ENCODE results near the gene TMEM51.

Gene TMEM51

GRCh38 chr1:15255582-15256149 is 102.1 kb downstream of the TMEM51 start:
- no peak for DNase-seq

GRCh38 chr1:15256584-15256983 is 103.0 kb downstream of the TMEM51 start:
- DNase-seq, result no peak

- DNase-seq, result no peak
Observed at GRCh38 chr1:15257309-15257708, 103.8 kb downstream of the TMEM51 start.

GRCh38 chr1:15258833-15259621 is 105.5 kb downstream of the TMEM51 start:
- DNase-seq, result no peak

- DNase-seq, result no peak
Observed at GRCh38 chr1:15259622-15260007, 106.1 kb downstream of the TMEM51 start.

GRCh38 chr1:15260418-15261154 is 107.0 kb downstream of the TMEM51 start:
- no peak for DNase-seq

- no peak for DNase-seq
Observed at GRCh38 chr1:15261155-15262002, 107.8 kb downstream of the TMEM51 start.

- DNase-seq, result no peak
Observed at GRCh38 chr1:15262003-15262377, 108.4 kb downstream of the TMEM51 start.

GRCh38 chr1:15262706-15263105 is 109.2 kb downstream of the TMEM51 start:
- DNase-seq, result no peak

GRCh38 chr1:15264769-15265168 is 111.2 kb downstream of the TMEM51 start:
- DNase-seq, result no peak
